HG02610 (cell line): Measurements from ENCODE around the gene GPR137.

Source experiments
- ATAC-seq: cut with Tn5 transposase; IDR thresholded peaks from one replicate; pipeline ENCODE4 v1.9.1; 2021; ENCODE audit warnings: mild to moderate bottlenecking, moderate library complexity; ENCODE audit not compliant: unreplicated experiment

GPR137 gene

GRCh38 chr11:64284962-64285884, at the start of gene GPR137:
Gene GPR137, plus strand, starts transcription at chr11:64285848. Its CDS starts 677 bp downstream, at chr11:64286525.
- peak; percentile 43 for ATAC-seq

GRCh38 chr11:64237484-64237951, 48.1 kb upstream of the GPR137 start:
- no peak for ATAC-seq

GRCh38 chr11:64238076-64238475, 47.6 kb upstream of the GPR137 start:
- no peak for ATAC-seq

- ATAC-seq = no peak
Observed at GRCh38 chr11:64238999-64239398, 46.6 kb upstream of the GPR137 start.

- ATAC-seq = no peak
Observed at GRCh38 chr11:64239662-64240434, 45.8 kb upstream of the GPR137 start.

GRCh38 chr11:64240435-64241240, 45.0 kb upstream of the GPR137 start, which contains the start of gene FKBP2:
Gene FKBP2, plus strand, starts transcription at chr11:64241095. Its CDS starts 1,293 bp downstream, at chr11:64242388.
- peak; percentile 49 for ATAC-seq

- ATAC-seq = peak; percentile 74
Observed at GRCh38 chr11:64241241-64241490, 44.5 kb upstream of the GPR137 start.

- ATAC-seq = peak; percentile 2
Observed at GRCh38 chr11:64241491-64242374, 43.9 kb upstream of the GPR137 start.

- no peak for ATAC-seq
Observed at GRCh38 chr11:64243236-64243854, 42.3 kb upstream of the GPR137 start.

GRCh38 chr11:64244107-64244506, 41.5 kb upstream of the GPR137 start:
- ATAC-seq = no peak

GRCh38 chr11:64244966-64245365, 40.7 kb upstream of the GPR137 start:
- ATAC-seq = no peak

GRCh38 chr11:64245401-64245796, 40.2 kb upstream of the GPR137 start:
- ATAC-seq = no peak

- ATAC-seq = no peak
Observed at GRCh38 chr11:64245797-64246620, 39.6 kb upstream of the GPR137 start.

- ATAC-seq = peak; percentile 11
Observed at GRCh38 chr11:64246621-64246870, 39.1 kb upstream of the GPR137 start.

GRCh38 chr11:64246871-64247728, 38.5 kb upstream of the GPR137 start, which contains the start of gene PPP1R14B:
Gene PPP1R14B, minus strand, starts transcription at chr11:64246943. Its CDS starts 270 bp downstream, at chr11:64246673.
- ATAC-seq = peak; percentile 38

- no peak for ATAC-seq
Observed at GRCh38 chr11:64247729-64248531, 37.7 kb upstream of the GPR137 start.

- ATAC-seq = no peak
Observed at GRCh38 chr11:64248578-64248977, 37.1 kb upstream of the GPR137 start.
